PC-9 (cell line): ENCODE data around the gene TBC1D14.

ENCODE experiments used
- EZH2 ChIP-seq: fragments of 200-600 bp; sonication (generic); IDR thresholded peaks from 2 replicates; pipeline ENCODE4 v1.8.0; 2017; ENCODE audit warnings: antibody characterized with exemption, low read depth
- TF ChIP-seq, protein P1 (sequence below): fragments of 200-600 bp; sonication (generic); conservative IDR thresholded peaks from 2 replicates; pipeline ENCODE4 v1.6.1; 2017; ENCODE audit warnings: mixed run types, antibody characterized with exemption, mild to moderate bottlenecking, moderate library complexity

DNA sequence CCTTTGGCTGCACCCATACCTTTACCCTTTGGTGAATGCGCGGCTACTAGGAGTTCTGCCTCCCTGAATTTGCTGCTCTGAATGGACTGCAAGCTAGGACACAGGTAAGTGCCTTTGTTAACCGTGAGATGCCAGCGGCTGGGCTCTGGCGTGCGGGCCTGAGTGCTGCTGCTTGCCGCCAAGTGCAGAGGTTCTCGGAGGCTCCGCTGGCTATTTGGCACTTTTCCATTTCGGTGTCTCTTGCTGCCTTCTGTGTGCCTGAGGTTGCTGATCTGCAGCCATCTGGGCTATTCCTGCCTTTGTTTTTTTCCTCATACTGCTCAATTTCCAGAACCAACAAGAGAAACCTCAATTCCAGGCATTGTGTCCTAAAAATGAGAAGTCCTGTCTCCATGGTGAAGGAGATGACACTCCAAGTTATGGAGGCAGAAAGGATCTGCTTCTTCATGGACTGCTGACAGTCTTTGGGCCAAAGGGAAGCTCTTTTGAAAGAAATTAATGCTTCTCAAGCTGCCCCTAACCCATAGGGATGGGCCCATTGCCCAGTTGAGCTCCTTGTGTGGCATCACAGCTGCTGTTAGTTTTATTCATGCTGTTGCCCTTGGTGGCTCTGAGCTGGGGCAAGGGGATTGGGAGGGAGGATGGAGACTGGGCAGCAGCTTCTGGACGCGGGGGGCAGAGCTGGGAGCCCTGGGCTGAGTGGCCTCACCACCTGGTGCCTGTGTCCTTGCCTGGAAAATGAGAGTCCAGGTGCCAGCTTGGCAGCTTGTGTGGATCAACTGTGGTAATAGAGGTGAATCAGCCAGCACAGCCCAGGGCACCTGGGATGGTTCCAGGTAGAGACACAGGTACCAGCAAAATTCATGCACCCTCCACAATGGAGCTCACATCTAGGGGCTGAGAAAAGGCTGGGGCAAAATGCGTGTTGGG is 3.8 kb upstream of the TBC1D14 start:
- TF ChIP-seq, protein P1, sequence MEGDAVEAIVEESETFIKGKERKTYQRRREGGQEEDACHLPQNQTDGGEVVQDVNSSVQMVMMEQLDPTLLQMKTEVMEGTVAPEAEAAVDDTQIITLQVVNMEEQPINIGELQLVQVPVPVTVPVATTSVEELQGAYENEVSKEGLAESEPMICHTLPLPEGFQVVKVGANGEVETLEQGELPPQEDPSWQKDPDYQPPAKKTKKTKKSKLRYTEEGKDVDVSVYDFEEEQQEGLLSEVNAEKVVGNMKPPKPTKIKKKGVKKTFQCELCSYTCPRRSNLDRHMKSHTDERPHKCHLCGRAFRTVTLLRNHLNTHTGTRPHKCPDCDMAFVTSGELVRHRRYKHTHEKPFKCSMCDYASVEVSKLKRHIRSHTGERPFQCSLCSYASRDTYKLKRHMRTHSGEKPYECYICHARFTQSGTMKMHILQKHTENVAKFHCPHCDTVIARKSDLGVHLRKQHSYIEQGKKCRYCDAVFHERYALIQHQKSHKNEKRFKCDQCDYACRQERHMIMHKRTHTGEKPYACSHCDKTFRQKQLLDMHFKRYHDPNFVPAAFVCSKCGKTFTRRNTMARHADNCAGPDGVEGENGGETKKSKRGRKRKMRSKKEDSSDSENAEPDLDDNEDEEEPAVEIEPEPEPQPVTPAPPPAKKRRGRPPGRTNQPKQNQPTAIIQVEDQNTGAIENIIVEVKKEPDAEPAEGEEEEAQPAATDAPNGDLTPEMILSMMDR = no peak
- no peak for TF ChIP-seq EZH2
